Measurements from ENCODE around the gene ELK1. TPM values are rescaled to one million over a fixed set of nuclear protein-coding genes. Genes with fewer than 3 reads are reported as not detected.
A peak's percentile ranks its signal among the peaks of the same experiment; 100 is the strongest.
"Not testable (repeated sequence)": the region's sequence is repeated elsewhere in the genome, so short reads cannot be mapped to it uniquely, and the experiment has no call there.

The ELK1 gene
- total and polyA plus RNA-seq, 11 donors: 9.9 to 67.2 (median 29.7) TPM

DNA sequence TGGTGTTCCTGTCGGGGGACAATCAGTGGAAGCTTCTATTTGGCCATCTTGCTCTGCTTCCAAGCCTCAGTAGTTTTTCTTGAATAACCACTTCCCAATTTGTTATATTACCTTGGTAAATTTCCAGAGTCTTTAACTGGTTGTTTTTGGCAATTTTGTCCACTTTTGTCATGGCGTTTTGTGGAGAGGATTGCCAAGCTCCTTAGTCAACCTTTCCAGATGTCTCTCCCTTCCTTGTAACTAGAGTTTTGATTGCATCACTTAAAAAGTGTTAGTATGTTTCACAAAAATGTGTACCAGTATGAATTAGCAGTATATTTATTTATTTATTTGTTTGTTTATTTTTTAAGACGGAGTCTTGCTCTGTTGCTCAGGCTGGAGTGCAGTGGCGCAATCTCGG lies 24.4 kb upstream of the ELK1 start:
- TF ChIP-seq, protein P1, sequence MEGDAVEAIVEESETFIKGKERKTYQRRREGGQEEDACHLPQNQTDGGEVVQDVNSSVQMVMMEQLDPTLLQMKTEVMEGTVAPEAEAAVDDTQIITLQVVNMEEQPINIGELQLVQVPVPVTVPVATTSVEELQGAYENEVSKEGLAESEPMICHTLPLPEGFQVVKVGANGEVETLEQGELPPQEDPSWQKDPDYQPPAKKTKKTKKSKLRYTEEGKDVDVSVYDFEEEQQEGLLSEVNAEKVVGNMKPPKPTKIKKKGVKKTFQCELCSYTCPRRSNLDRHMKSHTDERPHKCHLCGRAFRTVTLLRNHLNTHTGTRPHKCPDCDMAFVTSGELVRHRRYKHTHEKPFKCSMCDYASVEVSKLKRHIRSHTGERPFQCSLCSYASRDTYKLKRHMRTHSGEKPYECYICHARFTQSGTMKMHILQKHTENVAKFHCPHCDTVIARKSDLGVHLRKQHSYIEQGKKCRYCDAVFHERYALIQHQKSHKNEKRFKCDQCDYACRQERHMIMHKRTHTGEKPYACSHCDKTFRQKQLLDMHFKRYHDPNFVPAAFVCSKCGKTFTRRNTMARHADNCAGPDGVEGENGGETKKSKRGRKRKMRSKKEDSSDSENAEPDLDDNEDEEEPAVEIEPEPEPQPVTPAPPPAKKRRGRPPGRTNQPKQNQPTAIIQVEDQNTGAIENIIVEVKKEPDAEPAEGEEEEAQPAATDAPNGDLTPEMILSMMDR (IDR thresholded peaks at IDR 0.05): no peak
- no peak for TF ChIP-seq POLR2A (IDR thresholded peaks at IDR 0.05)
- no peak overlapping the region for H3K4me3 ChIP-seq
- intact Hi-C loops (cut with DNase I): no loop called here
- WGBS, 4 donors: 70 to 86% (median 80%) methylated on average over 5 of the region's 5 CpGs
- H3K36me3 ChIP-seq: no peaks in the 10 kb centered on the region
- no peak overlapping the region for H3K27ac ChIP-seq
- ATAC-seq (no peak), DNase-seq (no peak)
- peaks cover 0 to 5% (median 0%) of the 10 kb centered on the region in 9 donors for H3K27me3 ChIP-seq
- H3K4me1 ChIP-seq: no peaks in the 10 kb centered on the region
- H3K9me3 ChIP-seq: peaks cover 0 to 8% (median 0%) of the 10 kb centered on the region in 12 donors

DNA sequence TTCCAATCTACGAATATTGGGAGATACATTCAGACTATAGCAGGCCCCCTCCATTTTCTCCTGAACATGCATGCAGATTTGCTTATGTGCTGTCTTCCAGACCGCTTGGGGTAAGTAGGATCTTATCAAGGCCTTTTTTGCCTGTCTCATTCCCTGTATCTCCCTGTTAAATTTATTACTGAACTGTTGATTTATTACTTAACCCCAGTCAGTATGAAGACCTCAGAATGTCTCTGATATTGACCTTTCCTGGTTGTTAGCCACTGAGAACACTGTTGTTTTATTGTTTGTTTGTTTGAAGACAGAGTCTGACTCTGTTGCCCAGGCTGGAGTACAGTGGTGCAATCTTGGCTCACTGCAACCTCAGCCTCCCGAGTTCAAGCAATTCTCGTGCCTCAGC lies 15.4 kb upstream of the ELK1 start:
- H3K4me1 ChIP-seq; H3K9me3 ChIP-seq; intact Hi-C loops (cut with DNase I); H3K4me3 ChIP-seq; ATAC-seq; DNase-seq; H3K27ac ChIP-seq; H3K36me3 ChIP-seq; H3K27me3 ChIP-seq: not testable (repeated sequence)
- WGBS, 4 donors: 71 to 95% (median 87%) methylated on average over 4 of the region's 4 CpGs

DNA sequence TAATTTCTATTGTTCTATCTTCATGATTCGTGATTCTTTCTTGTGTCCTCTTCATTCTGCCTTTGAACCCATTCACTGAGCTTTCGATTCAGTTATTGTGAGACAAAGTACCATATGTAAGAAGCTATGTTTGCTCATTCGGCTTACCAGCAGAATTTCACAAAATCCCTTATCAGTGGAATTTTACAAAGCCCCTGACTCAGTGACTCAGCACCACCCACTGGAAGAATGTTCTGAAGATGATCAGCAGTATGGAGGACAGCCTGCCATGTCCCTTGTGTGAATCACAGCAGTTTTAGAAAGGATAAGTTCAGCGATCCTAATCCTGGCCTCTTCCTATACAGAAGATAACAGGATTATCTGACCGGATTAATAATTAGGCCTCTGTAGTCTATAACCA lies 14.4 kb upstream of the ELK1 start:
- intact Hi-C loops (cut with DNase I): no loop called here
- no peak for ATAC-seq

DNA sequence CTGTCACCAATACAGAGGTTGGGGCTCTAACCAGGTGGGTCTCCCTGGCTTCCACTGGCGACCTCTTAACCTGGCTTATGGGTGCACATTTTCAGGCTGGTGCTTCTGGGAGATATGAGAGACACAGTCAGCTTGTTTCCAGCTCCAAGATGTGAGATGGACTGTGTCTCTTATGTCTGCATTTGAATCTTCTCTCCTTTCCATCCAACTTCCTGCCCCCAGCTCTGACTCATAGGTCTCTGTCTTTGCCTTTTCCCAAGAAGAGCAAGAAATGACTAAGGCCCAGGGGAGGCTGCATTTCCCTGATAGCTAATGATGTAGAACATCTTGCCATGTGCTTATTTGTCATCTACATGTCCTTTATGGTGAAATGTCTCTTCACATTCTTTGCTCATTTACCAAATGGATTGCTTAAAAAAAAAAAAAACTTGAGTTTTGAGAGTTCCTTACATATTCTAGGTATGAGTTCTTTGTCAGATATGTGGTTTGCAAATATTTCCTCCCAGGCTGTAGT lies 11.8 kb upstream of the ELK1 start:
- peak overlapping the region in 2 of 12 donors; percentile 24 to 48 for H3K27ac ChIP-seq
- WGBS, 4 donors: 22 to 85% (median 54%) methylated on average over 1 of the region's 1 CpG
- H3K4me3 ChIP-seq: no peak overlapping the region
- peak in 1 of 5 donors; percentile 46 for DNase-seq
- H3K27me3 ChIP-seq: no peaks in the 10 kb centered on the region
- intact Hi-C loops (cut with DNase I): no loop called here
- peaks cover 0 to 6% (median under 1%) of the 10 kb centered on the region in 9 donors for H3K36me3 ChIP-seq
- H3K4me1 ChIP-seq: peaks cover 0 to 13% (median 3%) of the 10 kb centered on the region in 12 donors
- ATAC-seq: no peak
- TF ChIP-seq, protein P1 (IDR thresholded peaks at IDR 0.05): no peak
- TF ChIP-seq POLR2A (IDR thresholded peaks at IDR 0.05): no peak
- H3K9me3 ChIP-seq: no peaks in the 10 kb centered on the region

More for the DNA sequence above, 14.4 kb upstream of the ELK1 start:
- Histone ChIP-seq H3K4me3 (no peak overlapping the region), H3K27ac (no peak overlapping the region), H3K36me3 (no peaks in the 10 kb centered on the region), H3K4me1 (peaks cover 0 to 2% (median 0%) of the 10 kb centered on the region in 12 donors), H3K27me3 (no peaks in the 10 kb centered on the region), H3K9me3 (no peaks in the 10 kb centered on the region)
- TF ChIP-seq, protein P1 (IDR thresholded peaks at IDR 0.05): no peak
- TF ChIP-seq POLR2A (IDR thresholded peaks at IDR 0.05): no peak
- DNase-seq: no peak
- WGBS, 4 donors: 71 to 89% (median 74%) methylated on average over 5 of the region's 5 CpGs

DNA sequence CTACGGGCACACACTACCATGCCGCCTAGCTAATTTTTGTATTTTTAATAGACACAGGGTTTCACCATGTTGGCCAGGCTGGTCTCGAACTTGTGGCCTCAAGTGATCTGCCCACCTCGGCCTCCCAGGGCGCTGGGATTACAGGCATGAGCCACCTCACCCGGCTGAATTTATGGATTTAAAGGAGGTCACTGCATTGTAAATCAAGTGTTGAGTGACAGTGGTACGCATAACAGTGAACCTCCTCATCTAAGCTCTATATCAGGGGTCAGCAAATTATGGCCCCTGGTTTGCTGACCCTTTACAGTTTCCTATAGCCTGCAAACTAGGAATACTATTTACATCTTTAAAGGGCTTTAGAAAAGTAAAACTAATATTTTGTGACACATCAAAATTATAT lies 11.2 kb upstream of the ELK1 start:
- Histone ChIP-seq H3K4me1 (peaks cover 0 to 13% (median 3%) of the 10 kb centered on the region in 12 donors), H3K4me3 (no peak overlapping the region), H3K9me3 (no peaks in the 10 kb centered on the region), H3K36me3 (peaks cover 0 to 12% (median 7%) of the 10 kb centered on the region in 9 donors), H3K27ac (peak overlapping the region in 1 of 12 donors; percentile 9), H3K27me3 (no peaks in the 10 kb centered on the region)
- no peak for DNase-seq
- TF ChIP-seq, protein P1 (IDR thresholded peaks at IDR 0.05): no peak
- TF ChIP-seq POLR2A (IDR thresholded peaks at IDR 0.05): no peak
- ATAC-seq: no peak
- WGBS, 4 donors: 74 to 92% (median 84%) methylated on average over 7 of the region's 7 CpGs
- intact Hi-C loops (cut with DNase I): no loop called here
